GM19238 (cell line): ENCODE measurements around the gene UBXN2A.
"Not testable (repeated sequence)": the region's sequence is repeated elsewhere in the genome, so short reads cannot be mapped to it uniquely, and the experiment has no call there.

Experiments used
- DNase-seq: peaks from one replicate; pipeline ENCODE4 v3.0.0; 2011; ENCODE audit warnings: low spot score; ENCODE audit not compliant: insufficient read length

UBXN2A gene

GRCh38 chr2:24011250-24012104 is 71.2 kb downstream of the UBXN2A start:
- DNase-seq = no peak

GRCh38 chr2:24012521-24013188 is 72.4 kb downstream of the UBXN2A start:
- DNase-seq = no peak

DNA sequence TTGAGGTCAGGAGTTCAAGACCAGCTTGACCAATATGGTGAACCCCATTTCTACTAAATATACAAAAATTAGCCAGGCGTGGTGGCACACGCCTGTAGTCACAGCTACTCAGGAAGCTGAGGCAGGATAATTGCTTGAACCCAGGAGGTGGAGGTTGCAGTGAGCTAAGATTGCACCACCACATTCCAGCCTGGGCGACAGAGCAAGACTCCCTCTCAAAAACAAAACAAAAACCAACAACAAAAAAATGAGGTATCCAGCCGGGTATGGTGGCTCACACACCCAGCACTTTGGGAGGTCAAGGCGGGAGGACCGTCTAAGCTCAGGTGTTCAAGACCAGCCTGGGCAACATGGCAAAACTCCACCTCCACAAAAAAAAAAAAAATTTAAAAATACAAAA is 74.6 kb downstream of the UBXN2A start:
- DNase-seq = not testable (repeated sequence)

GRCh38 chr2:24015562-24016375 is 75.5 kb downstream of the UBXN2A start:
- no peak for DNase-seq

GRCh38 chr2:24016376-24016761 is 76.1 kb downstream of the UBXN2A start:
- DNase-seq = no peak

DNA sequence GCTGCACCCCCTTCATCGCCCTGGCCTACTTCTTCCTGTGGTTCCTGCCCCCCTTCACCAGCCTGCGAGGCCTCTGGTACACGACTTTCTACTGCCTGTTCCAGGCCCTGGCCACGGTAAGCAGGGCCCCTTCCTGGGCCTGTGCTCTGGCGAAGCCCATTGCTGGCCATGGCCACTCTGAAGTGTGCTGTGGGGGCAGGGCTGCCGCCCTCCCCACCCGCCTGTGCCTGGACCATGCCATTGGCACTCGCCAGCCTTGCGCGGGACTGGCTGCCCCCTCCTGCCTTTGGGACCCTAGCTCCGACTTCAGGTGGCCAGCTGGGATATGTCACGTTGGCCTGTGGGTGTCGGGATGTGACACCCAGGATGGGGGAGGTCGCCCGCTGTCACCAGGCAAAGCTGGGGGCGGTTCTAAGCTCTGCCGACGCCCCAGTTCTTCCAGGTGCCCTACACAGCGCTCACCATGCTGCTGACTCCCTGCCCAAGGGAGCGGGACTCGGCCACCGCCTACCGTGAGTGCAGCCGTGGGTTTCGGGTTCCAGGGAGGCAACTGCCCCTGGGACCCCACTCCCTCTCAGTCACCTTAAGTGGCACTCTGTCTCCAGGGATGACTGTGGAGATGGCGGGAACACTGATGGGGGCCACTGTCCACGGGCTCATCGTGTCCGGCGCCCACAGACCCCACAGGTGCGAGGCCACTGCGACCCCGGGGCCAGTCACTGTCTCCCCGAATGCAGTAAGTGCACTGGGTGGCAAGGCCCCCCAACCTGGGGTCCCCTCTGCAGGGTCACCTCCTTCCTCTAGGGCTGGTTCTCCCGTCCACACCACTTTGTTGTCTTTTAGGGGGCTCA is 76.8 kb downstream of the UBXN2A start:
- no peak for DNase-seq

DNA sequence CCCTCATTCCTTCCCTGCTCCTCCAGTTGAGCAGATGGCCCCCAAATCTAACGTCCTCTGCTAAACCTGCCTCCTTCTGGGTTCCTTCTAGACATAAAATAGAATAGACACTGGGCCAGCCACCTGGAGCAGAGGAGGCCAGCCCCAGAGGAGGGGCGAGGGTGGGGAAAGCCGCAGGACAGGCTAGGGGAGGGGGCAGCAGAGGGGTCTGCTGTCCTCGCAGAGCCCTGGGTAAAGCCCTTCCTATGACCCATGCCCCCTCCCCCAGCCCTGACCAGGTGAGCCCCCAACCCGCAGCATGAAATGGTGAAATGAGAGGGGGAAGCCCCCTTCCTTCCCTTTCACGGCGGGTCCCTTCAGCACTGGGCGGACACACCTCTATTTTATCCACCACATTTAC is 77.4 kb downstream of the UBXN2A start:
- no peak for DNase-seq

DNA sequence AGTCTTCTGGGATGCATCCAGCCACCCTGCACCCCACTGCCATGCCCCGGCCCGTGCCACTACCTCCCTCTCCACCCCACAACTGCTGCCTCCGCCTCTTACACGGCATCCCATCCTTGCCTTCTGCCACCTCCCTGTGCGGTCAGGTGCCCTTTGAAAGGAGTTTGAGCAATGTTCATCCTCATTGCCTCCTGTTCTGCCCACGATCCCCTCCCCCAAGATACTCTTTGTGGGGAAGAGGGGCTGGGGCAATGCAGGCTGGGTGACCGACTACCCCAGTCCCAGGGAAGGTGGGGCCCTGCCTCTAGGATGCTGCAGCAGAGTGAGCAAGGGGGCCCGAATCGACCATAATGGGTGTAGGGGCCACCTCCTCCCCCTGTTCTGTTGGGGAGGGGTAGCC is 78.0 kb downstream of the UBXN2A start:
- DNase-seq = no peak

GRCh38 chr2:24019729-24020128 is 79.5 kb downstream of the UBXN2A start:
- DNase-seq = no peak

DNA sequence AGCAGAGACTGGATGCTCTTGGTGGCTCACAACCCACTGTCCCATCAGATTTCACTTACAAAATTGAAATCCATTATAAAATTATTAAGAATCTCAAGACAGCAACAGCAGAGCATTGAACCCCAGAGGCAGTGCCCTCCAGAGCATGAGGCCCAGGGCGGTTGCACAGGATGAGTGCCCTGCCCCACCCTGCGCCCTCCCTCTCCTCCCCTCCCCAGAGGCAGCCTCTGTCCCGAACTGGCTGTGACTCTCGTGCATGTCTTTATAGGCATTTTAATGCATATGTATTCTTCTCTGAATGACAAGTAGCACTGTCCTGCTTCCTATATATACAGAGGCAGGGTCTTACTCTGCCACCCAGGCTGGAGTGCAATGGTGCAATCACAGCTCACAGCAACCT is 80.0 kb downstream of the UBXN2A start:
- no peak for DNase-seq

DNA sequence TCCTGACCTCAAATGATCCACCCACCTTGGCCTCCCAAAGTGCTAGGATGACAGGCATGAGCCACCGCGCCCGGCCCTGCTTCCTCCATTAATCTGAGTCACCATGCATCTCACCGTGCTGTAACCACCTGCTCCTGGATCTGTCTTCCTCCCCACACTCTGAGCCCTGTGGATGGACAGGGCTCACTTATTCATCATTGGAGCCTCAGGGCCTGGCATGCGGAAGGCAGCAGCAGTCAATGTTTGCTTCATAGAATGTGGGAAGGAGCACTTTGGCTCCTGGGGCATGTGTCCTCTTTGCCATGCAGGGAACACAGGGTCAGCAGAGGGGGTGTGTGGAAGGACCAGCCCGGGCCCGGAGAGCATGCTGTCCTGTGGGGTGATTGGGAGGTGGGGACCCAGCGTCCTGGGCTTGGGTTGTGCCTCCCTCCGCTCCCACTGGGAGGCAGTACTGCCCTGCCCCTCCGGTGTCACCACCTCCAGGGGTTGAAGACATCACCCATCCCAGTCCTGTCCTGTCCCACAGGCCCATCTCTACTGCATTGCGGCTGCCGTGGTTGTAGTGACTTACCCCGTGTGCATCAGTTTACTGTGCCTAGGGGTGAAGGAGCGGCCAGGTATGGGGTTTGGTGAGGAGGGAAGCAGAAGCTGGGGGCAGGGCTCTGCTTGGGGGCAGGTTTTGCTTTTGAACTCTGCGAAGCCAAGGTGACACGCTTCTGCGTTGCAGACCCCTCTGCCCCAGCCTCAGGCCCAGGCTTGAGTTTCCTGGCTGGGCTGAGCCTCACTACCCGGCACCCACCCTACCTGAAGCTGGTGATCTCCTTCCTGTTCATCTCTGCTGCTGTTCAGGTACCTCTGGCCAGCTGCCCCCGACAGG is 81.1 kb downstream of the UBXN2A start:
- no peak for DNase-seq

DNA sequence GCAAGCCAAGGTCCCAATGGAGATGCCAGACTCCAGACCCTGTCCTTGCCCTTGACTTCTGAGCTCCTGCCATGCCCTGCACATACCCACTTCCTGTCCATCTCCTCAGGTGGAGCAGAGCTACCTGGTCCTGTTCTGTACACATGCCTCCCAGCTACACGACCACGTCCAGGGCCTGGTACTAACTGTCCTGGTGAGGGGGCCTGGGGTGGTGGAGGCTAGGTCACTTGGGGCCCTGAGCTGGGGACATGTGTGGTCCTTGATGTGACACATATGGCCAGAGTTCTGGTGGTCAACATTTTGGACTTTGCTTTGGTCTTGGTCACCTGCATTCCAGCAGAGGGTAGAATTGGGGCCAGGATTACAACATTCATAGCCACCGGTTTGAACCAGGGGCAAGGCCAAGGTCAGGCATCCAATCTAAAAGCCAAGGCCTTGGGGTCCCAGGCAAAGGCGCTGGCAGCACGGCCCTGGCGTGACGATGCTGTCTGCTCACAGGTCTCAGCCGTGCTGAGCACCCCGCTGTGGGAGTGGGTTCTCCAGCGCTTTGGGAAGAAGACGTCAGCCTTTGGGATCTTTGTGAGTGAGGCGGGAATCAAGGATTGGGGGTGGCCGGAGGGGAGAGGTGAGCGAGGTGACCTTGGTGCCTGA is 82.2 kb downstream of the UBXN2A start:
- DNase-seq = no peak

DNA sequence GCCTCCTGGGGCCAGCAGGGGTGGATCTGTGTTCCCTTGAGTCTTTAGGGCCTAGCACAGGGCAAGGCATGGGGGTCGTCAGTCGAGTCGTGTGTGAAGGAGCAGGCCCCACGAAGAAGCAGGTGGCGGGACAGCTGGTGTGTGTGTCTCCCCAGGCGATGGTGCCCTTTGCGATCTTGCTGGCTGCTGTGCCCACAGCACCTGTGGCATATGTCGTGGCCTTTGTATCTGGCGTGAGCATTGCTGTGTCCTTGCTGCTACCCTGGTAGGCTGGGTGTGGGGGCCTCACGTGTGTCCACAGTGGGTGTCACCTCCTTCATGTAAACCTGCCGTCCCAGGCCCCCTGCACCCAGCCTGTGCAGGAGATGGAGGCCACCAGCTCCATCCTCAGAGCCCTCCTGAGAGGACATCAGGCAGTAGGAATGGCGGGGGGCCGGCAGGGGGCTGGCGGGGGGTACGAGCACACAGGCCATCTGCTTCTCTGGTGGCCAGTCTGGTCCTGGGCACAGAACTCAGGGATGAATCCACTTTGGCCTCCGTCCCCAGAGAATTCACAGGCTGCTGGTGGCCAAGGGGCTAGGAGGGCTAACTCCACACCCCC is 82.8 kb downstream of the UBXN2A start:
- DNase-seq = no peak

GRCh38 chr2:24024018-24024417 is 83.8 kb downstream of the UBXN2A start:
- DNase-seq = no peak

- no peak for DNase-seq
Observed at GRCh38 chr2:24024996-24025663, 84.9 kb downstream of the UBXN2A start.

GRCh38 chr2:24026233-24026632 is 86.0 kb downstream of the UBXN2A start:
- no peak for DNase-seq

GRCh38 chr2:24038786-24039499 is 98.7 kb downstream of the UBXN2A start:
- no peak for DNase-seq

- DNase-seq = no peak
Observed at GRCh38 chr2:24040511-24040910, 100.2 kb downstream of the UBXN2A start.
